ENCODE measurements around the gene GNAZ.

The GNAZ gene

DNA sequence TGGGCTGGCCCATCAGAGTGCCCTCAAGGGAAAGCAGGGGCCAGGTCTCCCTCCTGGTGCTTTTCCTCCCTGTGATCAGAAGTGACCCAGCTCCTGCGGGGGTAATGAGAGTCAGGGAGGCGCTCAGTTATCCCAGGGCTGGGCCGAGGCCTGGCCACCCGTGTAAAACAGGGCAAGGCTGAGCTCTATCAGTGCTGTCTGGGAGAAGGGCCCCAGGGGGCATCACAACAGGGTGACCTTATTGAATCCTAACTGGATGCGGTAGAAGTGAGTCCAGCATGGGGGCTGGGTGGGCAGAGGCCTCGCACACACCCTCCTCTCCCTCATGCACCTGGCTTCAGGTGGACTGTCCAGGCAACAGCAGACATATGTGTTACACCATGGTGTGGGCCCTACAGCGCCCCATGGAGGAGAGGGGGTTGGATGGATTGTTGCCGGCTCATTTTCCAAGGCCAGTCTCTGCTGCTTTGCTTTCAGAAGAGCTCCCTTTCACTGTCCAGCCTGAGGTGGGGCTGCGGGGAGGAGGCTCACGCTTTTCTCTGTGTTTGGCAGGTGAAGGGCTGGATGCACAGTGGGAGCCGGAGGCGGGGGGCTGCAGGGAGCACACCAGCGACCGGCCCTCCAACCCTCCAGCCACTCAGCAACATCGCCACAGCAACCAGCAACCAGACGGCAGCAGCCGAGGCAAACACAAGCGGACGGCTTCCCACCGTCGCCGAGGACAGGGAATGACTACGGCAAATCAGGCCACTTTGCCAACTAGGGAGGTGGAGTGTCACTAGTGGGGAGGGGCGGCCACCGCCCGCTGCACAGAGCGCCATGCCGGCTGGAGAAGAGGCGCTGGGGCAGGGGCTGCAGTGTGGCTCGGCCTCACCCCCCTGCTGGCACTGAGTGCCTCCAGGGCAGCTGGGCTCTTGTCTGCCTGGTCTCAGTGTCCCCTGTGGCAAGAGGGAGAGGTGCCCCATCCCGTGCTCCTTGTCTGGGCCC lies 24.7 kb downstream of the GNAZ start:
- H3K4me3 ChIP-seq (replicated peaks; ENCODE audit: low read depth, low read length): no peak overlapping the region
- TF ChIP-seq, protein P1, sequence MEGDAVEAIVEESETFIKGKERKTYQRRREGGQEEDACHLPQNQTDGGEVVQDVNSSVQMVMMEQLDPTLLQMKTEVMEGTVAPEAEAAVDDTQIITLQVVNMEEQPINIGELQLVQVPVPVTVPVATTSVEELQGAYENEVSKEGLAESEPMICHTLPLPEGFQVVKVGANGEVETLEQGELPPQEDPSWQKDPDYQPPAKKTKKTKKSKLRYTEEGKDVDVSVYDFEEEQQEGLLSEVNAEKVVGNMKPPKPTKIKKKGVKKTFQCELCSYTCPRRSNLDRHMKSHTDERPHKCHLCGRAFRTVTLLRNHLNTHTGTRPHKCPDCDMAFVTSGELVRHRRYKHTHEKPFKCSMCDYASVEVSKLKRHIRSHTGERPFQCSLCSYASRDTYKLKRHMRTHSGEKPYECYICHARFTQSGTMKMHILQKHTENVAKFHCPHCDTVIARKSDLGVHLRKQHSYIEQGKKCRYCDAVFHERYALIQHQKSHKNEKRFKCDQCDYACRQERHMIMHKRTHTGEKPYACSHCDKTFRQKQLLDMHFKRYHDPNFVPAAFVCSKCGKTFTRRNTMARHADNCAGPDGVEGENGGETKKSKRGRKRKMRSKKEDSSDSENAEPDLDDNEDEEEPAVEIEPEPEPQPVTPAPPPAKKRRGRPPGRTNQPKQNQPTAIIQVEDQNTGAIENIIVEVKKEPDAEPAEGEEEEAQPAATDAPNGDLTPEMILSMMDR (IDR thresholded peaks at IDR 0.05; ENCODE audit: low read depth, low read length, missing control alignments): no peak
- DNase-seq (ENCODE audit: extremely low read depth, low read depth): no peak

DNA sequence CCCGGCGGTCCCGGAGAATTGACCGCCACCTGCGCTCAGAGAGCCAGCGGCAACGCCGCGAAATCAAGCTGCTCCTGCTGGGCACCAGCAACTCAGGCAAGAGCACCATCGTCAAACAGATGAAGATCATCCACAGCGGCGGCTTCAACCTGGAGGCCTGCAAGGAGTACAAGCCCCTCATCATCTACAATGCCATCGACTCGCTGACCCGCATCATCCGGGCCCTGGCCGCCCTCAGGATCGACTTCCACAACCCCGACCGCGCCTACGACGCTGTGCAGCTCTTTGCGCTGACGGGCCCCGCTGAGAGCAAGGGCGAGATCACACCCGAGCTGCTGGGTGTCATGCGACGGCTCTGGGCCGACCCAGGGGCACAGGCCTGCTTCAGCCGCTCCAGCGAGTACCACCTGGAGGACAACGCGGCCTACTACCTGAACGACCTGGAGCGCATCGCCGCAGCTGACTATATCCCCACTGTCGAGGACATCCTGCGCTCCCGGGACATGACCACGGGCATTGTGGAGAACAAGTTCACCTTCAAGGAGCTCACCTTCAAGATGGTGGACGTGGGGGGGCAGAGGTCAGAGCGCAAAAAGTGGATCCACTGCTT lies 25.5 kb downstream of the GNAZ start:
- TF ChIP-seq, protein P1 (IDR thresholded peaks at IDR 0.05; ENCODE audit: low read depth, low read length, missing control alignments): no peak
- no peak for DNase-seq (ENCODE audit: extremely low read depth, low read depth)

DNA sequence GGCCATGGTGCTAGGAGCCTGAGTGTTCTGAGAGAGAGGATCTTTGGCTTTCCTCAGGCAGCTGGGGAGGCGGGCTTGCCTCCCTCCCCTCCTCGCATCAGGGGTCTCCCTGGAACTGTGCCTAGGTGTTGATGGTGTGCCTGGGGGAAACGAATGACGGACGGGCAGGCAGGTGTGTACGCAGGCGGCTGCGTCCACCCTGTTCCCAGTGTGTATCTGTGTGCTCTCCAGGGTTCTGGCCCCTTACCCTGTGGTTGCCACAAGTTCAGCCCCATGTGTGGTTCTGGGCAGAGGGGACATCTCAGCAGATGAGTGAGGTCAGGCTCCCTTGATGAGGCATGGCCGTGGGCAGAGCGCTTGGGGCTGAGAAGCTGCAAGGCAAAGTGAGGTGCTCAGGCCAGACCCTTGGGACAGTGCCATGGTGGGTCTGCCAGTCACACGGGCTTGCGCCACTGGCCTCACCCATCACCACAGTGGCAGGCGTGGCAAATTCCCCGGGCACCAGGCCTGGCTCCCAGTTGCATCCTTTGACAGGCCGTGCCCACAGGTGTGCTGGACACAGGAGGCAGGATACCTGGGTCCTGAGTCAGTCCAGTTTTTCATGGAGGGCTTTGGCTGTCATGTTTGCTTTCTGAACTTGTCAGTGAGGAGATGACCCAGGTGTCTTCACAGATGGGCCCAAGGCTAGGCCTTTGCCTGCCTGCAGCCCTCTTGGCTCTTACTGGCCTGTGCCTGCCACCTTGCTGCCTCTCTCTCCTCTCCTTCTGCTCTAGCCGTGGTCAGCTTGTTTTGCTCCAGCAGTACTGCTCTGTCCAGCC lies 27.3 kb downstream of the GNAZ start:
- TF ChIP-seq, protein P1 (IDR thresholded peaks at IDR 0.05; ENCODE audit: low read depth, low read length, missing control alignments): no peak
- no peak overlapping the region for H3K4me3 ChIP-seq (replicated peaks; ENCODE audit: low read depth, low read length)
- no peak for DNase-seq (ENCODE audit: extremely low read depth, low read depth)

More for the DNA sequence above, 25.5 kb downstream of the GNAZ start:
- no peak overlapping the region for H3K4me3 ChIP-seq (replicated peaks; ENCODE audit: low read depth, low read length)

DNA sequence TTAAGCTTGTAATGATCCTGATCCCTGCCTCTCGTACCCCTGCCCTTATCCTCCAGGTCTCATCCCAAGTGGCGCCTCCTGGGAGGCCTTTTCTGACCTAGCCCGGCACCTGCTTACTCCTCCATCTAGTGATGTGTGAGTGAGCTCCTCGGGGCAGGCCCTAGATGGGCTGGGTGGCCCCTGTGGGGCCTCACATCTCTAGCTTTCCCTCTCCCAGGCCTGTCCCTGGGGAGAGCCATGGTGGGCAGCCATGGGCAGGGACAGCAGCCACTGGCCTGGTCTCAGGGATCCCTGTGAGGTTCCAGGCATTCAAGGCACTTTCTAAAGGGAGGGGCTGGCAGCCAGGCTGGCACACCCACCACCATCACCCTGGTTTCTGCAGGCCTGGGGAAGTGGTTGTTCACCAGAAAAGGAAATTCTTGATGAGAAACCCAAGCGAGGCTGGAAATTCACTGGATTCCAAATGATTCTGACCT lies 27.9 kb downstream of the GNAZ start:
- H3K4me3 ChIP-seq (replicated peaks; ENCODE audit: low read depth, low read length): no peak overlapping the region
- TF ChIP-seq, protein P1 (IDR thresholded peaks at IDR 0.05; ENCODE audit: low read depth, low read length, missing control alignments): no peak
- DNase-seq (ENCODE audit: extremely low read depth, low read depth): no peak

DNA sequence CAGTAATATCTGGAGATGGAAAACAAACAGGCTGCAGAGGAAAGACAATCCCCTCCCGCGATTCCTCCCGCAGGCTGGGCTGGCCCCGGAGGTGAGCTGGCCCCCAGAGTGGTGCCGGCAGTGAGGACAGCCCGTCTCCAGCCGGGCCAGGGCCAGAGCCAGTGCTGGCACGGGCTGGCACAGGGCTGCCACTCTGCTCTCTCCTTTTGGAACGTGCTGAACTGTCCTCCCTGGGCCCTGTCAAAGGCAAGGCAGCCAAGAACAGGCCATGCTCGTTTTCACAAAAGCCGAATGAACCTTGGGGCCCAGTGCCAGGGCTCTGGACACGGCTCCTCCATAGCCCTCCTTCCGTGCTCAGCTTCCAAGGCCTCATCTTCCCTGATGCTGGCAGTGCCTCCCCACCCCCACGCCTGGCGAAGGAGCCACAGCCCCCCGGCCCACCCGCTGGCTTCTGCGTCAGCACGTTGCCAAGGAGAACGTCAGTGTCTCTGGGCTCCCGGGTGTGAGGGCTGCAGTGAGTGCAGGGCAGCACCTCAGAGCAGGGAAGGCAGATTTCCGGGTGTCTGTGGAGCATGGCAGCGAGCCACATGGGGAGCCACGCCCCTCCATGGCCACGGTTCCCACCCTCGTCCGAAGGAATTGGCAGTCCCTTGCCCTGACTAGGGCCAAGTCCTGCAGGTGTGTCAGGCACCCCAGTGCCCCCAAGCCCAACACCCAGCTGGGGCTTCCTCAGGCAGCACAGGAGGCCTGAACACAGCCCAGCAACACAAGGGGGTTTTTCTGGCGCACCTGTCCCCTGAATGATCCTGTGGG lies 28.6 kb downstream of the GNAZ start:
- no peak for DNase-seq (ENCODE audit: extremely low read depth, low read depth)
- H3K4me3 ChIP-seq (replicated peaks; ENCODE audit: low read depth, low read length): no peak overlapping the region
- TF ChIP-seq, protein P1 (IDR thresholded peaks at IDR 0.05; ENCODE audit: low read depth, low read length, missing control alignments): no peak

DNA sequence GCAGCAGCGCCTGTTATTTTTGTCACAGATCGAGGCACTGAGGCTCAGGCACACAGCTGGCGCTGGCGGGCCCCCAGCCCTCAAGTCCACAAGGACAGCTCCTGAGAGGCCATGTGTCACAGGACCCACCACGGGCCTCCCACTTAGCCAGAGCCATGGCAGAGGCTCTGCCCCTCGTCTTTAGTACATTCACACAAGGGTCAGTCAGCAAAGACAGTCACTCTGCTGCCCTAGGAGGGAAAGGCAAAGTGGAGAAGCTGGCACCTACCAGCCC lies 29.1 kb downstream of the GNAZ start:
- TF ChIP-seq, protein P1 (IDR thresholded peaks at IDR 0.05; ENCODE audit: low read depth, low read length, missing control alignments): no peak
- no peak for DNase-seq (ENCODE audit: extremely low read depth, low read depth)
- H3K4me3 ChIP-seq (replicated peaks; ENCODE audit: low read depth, low read length): no peak overlapping the region
